Erythroblast (primary cell): ENCODE data around the gene FUT1.

Source experiments
- GATA1 ChIP-seq: IDR thresholded peaks from 2 replicates; pipeline ENCODE4 v1.6.1; 2011; ENCODE audit warnings: low read depth, mild to moderate bottlenecking, control low read depth, low read length, moderate library complexity
- POLR2A ChIP-seq: IDR thresholded peaks from 2 replicates; pipeline ENCODE4 v1.6.1; 2011; ENCODE audit warnings: mild to moderate bottlenecking, low read length

- TF ChIP-seq POLR2A: peak; percentile 4
- TF ChIP-seq GATA1: no peak
Observed at GRCh38 chr19:48739404-48740163, 12.9 kb downstream of the FUT1 start.
